GM12878 (cell line): ENCODE results near the gene PDE7B. TPM values are rescaled to one million over a fixed set of nuclear protein-coding genes. Genes with fewer than 3 reads are reported as not detected.

ENCODE experiments used
- ATAC-seq: fragments of 200-7000 bp; cut with Tn5 transposase; 3 replicates; pipeline ENCODE4 v1.9.1; 2020; ENCODE audit warnings: mild to moderate bottlenecking, moderate library complexity
- BruUV-seq: library from RNA; stranded (reverse); fragments of 400-500 nt; replicated peaks from 2 replicates; lab custom pipeline; 2021; lab: Mats Ljungman, UMichigan
- CTCF ChIA-PET: fragments of 300-600 bp; sonication (Branson Sonifier 250); formaldehyde crosslinking; extraction: SDS; loops from one replicate; lab custom pipeline; 2021; ENCODE audit warnings: inconsistent platforms; lab: Yijun Ruan, JAX
- POLR2A ChIA-PET: fragments of 350-600 bp; formaldehyde crosslinking; extraction: SDS; loops from one replicate; lab custom pipeline; 2021; ENCODE audit warnings: inconsistent platforms; lab: Charles Lee
- RAD21 ChIA-PET: fragments of 300-600 bp; sonication (Branson Sonifier 250); formaldehyde crosslinking; loops from one replicate; lab custom pipeline; 2023; ENCODE audit warnings: antibody characterized with exemption; ENCODE audit not compliant: unreplicated experiment; lab: Charles Lee
- SMC1A ChIA-PET: fragments of 300-600 bp; sonication (Branson Sonifier 250); formaldehyde crosslinking; loops from one replicate; lab custom pipeline; 2023; ENCODE audit not compliant: unreplicated experiment, uncharacterized antibody; lab: Charles Lee
- DNase-seq: peaks from one replicate; pipeline ENCODE4 v3.0.0-alpha.2; 2011; ENCODE audit warnings: low read depth, low spot score
- FAIRE-seq: peaks from 3 replicates; lab custom pipeline; 2011; peaks lifted over from hg19 to GRCh38; lab: Jason Lieb, UNC
- H2AFZ ChIP-seq: 2 replicates; pipeline ENCODE4 v1.6.0; 2011; ENCODE audit warnings: low read depth, low read length, control low read depth; ENCODE audit not compliant: control insufficient read depth
- H3K27ac ChIP-seq: 2 replicates; pipeline ENCODE4 v1.5.1; 2011; ENCODE audit warnings: control low read depth; ENCODE audit not compliant: control insufficient read depth, insufficient read depth
- H3K27me3 ChIP-seq, 2 experiments: replicated peaks in 1 of 2; 2 replicates each; pipeline versions ENCODE4 v1.6.0 to v1.6.1; 2011; ENCODE audit warnings: low read length in 1 of 2; ENCODE audit not compliant: control insufficient read depth in 2 of 2, insufficient read depth in 2 of 2
- H3K36me3 ChIP-seq, 2 experiments: 2 replicates each; pipeline ENCODE4 v1.5.1; 2011; ENCODE audit warnings: low read length in 1 of 2; ENCODE audit not compliant: control insufficient read depth in 2 of 2, insufficient read depth in 2 of 2
- H3K4me1 ChIP-seq: 2 replicates; pipeline ENCODE4 v1.6.1; 2011; ENCODE audit warnings: mild to moderate bottlenecking, low read length, moderate library complexity, mixed read lengths; ENCODE audit not compliant: control insufficient read depth, insufficient read depth
- H3K4me2 ChIP-seq: 2 replicates; pipeline ENCODE4 v1.6.0; 2011; ENCODE audit warnings: control low read depth; ENCODE audit not compliant: control insufficient read depth, insufficient read depth
- H3K4me3 ChIP-seq: fragments of 200-600 bp; sonication (generic); 2 replicates; pipeline ENCODE4 v1.5.1; 2016
- H3K79me2 ChIP-seq: 2 replicates; pipeline ENCODE4 v1.6.0; 2011; ENCODE audit warnings: low read length; ENCODE audit not compliant: control insufficient read depth, insufficient read depth
- H3K9ac ChIP-seq: 2 replicates; pipeline ENCODE4 v1.8.0; 2011; ENCODE audit warnings: low read length, control low read depth, mixed read lengths; ENCODE audit not compliant: control insufficient read depth, insufficient read depth
- H3K9me3 ChIP-seq: replicated peaks from 3 replicates; pipeline ENCODE4 v1.5.1; 2011; ENCODE audit warnings: mild to moderate bottlenecking, low read length; ENCODE audit not compliant: control insufficient read depth, insufficient read depth
- H4K20me1 ChIP-seq: 2 replicates; pipeline ENCODE4 v1.6.0; 2011; ENCODE audit not compliant: control insufficient read depth, insufficient read depth
- BACH1 ChIP-seq: fragments of 450-650 bp; IDR thresholded peaks from 2 replicates; pipeline ENCODE4 v1.6.1; 2017; ENCODE audit warnings: mild to moderate bottlenecking, borderline replicate concordance
- CUX1 ChIP-seq: IDR thresholded peaks from 2 replicates; pipeline ENCODE4 v1.6.1; 2012; ENCODE audit warnings: improper control_type of control experiment, low read depth, low read length; ENCODE audit not compliant: insufficient replicate concordance
- FOXK2 ChIP-seq: fragments of 450-650 bp; IDR thresholded peaks from 2 replicates; pipeline ENCODE4 v1.6.1; 2017; ENCODE audit warnings: mild to moderate bottlenecking, moderate library complexity
- FOXM1 ChIP-seq: IDR thresholded peaks from 2 replicates; pipeline ENCODE4 v1.6.1; 2012; ENCODE audit warnings: low read depth, mild to moderate bottlenecking, inconsistent platforms, low read length, moderate library complexity
- GABPA ChIP-seq: IDR thresholded peaks from 2 replicates; pipeline ENCODE4 v1.6.1; 2014; ENCODE audit warnings: antibody characterized with exemption, low read depth, mild to moderate bottlenecking, inconsistent platforms
- IRF5 ChIP-seq: fragments of 450-650 bp; IDR thresholded peaks from 2 replicates; pipeline ENCODE4 v1.6.1; 2017; ENCODE audit warnings: borderline replicate concordance
- MYC ChIP-seq: IDR thresholded peaks from 2 replicates; pipeline ENCODE4 v1.6.1; 2011; ENCODE audit warnings: mild to moderate bottlenecking, low read length, moderate library complexity, inconsistent platforms; ENCODE audit not compliant: insufficient read depth, insufficient replicate concordance, insufficient read length, severe bottlenecking
- RB1 ChIP-seq: fragments of 450-650 bp; formaldehyde crosslinking; IDR thresholded peaks from 2 replicates; pipeline ENCODE4 v1.6.1; 2017; ENCODE audit warnings: mild to moderate bottlenecking, borderline replicate concordance
- SIX5 ChIP-seq: IDR thresholded peaks from 2 replicates; pipeline ENCODE4 v1.6.1; 2011; ENCODE audit warnings: mild to moderate bottlenecking, low read depth, low read length, moderate library complexity; ENCODE audit not compliant: severe bottlenecking
- YBX1 ChIP-seq: fragments of 450-650 bp; IDR thresholded peaks from 2 replicates; pipeline ENCODE4 v1.6.1; 2016; ENCODE audit warnings: antibody characterized with exemption
- ZBED1 ChIP-seq: IDR thresholded peaks from 2 replicates; pipeline ENCODE4 v1.6.1; 2016; ENCODE audit warnings: borderline replicate concordance
- ZNF622 ChIP-seq: fragments of 450-650 bp; IDR thresholded peaks from 2 replicates; pipeline ENCODE4 v1.6.1; 2017; ENCODE audit warnings: mild to moderate bottlenecking, inconsistent platforms
- ZNF687 ChIP-seq: fragments of 450-650 bp; IDR thresholded peaks from 2 replicates; pipeline ENCODE4 v1.6.1; 2017; ENCODE audit warnings: mild to moderate bottlenecking, moderate library complexity
- WGBS: methylation state at CpG from one replicate; pipeline ENCODE4 v1.1.6; 2016; ENCODE audit warnings: low lambda C conversion rate; ENCODE audit not compliant: insufficient replicate concordance, insufficient coverage; ENCODE audit errors: missing lambda C conversion rate; 5-methylcytosine and 5-hydroxymethylcytosine counted together
- in situ Hi-C: fragments of 300-500 bp; cut with MboI; formaldehyde crosslinking; loops from 9 replicates; pipeline ENCODE4 v1.14.3; 2018; ENCODE audit warnings: mixed read lengths
- intact Hi-C: fragments of 100-400 bp; cut with micrococcal nuclease; formaldehyde crosslinking; loops from one replicate; pipeline ENCODE4 v1.14.2; 2022; ENCODE audit not compliant: unreplicated experiment
- polyA plus RNA-seq, 11 experiments: library from polyadenylated mRNA; depleted of rRNA in 4 of 11; unstranded in 6 of 11; stranded (reverse) in 5 of 11; fragments of >200 nt; fragmentation: Nextera tagmentation in 4 of 11; fragmentation: Illumina TruSeq in 1 of 11; extraction: Ambion mirVana in 4 of 11; extraction: Trizol in 1 of 11; gene quantifications; 1 replicate in 1 of 11; 2 replicates in 10 of 11; pipeline versions ENCODE4 v1.2.1 to v1.2.3, GENCODE V29; 2011 to 2016; ENCODE audit warnings: inconsistent platforms in 2 of 11, missing spikeins in 2 of 11, low read depth in 1 of 11
- total RNA-seq, 4 experiments: library from RNA; depleted of rRNA in 3 of 4; stranded (reverse); fragments of >200 nt in 3 of 4; fragmentation: Illumina TruSeq in 1 of 4; extraction: Trizol in 1 of 4; gene quantifications; 2 replicates each; pipeline versions ENCODE4 v1.2.1 to v1.2.3, GENCODE V29; 2013 to 2021

Gene PDE7B
- total and polyA plus RNA-seq, 10 of the 15 experiments (the other 5 are each of a cell fraction or from before 2014, with no cell fraction given), result not detected

GRCh38 chr6:136118787-136119186 lies 267.3 kb downstream of the PDE7B start (continued):
- TF ChIP-seq SIX5, result no peak
- TF ChIP-seq RB1, result no peak
- TF ChIP-seq FOXK2, result no peak
- no peak for TF ChIP-seq GABPA
- no peak for TF ChIP-seq ZNF622
- TF ChIP-seq CUX1, result no peak
- TF ChIP-seq, all 136 proteins: peak for 0

GRCh38 chr6:136123468-136123867 lies 272.0 kb downstream of the PDE7B start:
- SMC1A ChIA-PET, result interaction anchor here (0.7 to 0.9 kb wide), 2 partner anchors 17 to 70 kb away, joined by 3 read pairs; no protein-coding TSS in a partner anchor
- ATAC-seq (no peak), DNase-seq (no peak), FAIRE-seq (no peak)
- 13% methylated on average over 1 of the region's 1 CpG for WGBS
- H3K79me2 ChIP-seq, result no peaks in the 10 kb centered on the region
- H3K4me3 ChIP-seq, result no peak overlapping the region
- no peaks in the 10 kb centered on the region for H3K9me3 ChIP-seq
- intact Hi-C loops (no loop called here), in situ Hi-C loops (no loop called here)
- no peak overlapping the region for H3K9ac ChIP-seq
- no peaks in the 10 kb centered on the region for H3K36me3 ChIP-seq
- no peaks in the 10 kb centered on the region for H3K27me3 ChIP-seq
- no peak overlapping the region for H3K4me2 ChIP-seq
- no peaks in the 10 kb centered on the region for H3K4me1 ChIP-seq
- POLR2A ChIA-PET, result no interaction called here
- CTCF ChIA-PET, result interaction anchor here (0.7 kb wide), 1 partner anchor 40 kb away, joined by 3 read pairs; no protein-coding TSS in a partner anchor
- RAD21 ChIA-PET, result no interaction called here
- H4K20me1 ChIP-seq, result no peaks in the 10 kb centered on the region
- no TSS peak for BruUV-seq
- no peak overlapping the region for H2AFZ ChIP-seq
- no peak overlapping the region for H3K27ac ChIP-seq
- no peak for TF ChIP-seq BACH1
- no peak for TF ChIP-seq ZBED1
- TF ChIP-seq SIX5, result no peak
- no peak for TF ChIP-seq MYC
- no peak for TF ChIP-seq YBX1
- no peak for TF ChIP-seq FOXM1
- no peak for TF ChIP-seq IRF5
- no peak for TF ChIP-seq ZNF687
